ENCODE results near the gene VPS35L.

- no peak for TF ChIP-seq EZH2 (IDR thresholded peaks at IDR 0.05; ENCODE audit: borderline replicate concordance, low read depth, low read length, poor library complexity, severe bottlenecking)
- no peak for TF ChIP-seq CTCF (conservative IDR thresholded peaks at IDR 0.05; ENCODE audit: low read depth, low read length)
Measured at GRCh38 chr16:19589106-19589505, 33.6 kb downstream of the VPS35L start.

Data from A673 (cell line).